H9 (cell line): ENCODE measurements around the gene CWC22. TPM values are rescaled to one million over a fixed set of nuclear protein-coding genes. Genes with fewer than 3 reads are reported as not detected.

Experiments
- DNase-seq: peaks from one replicate; pipeline ENCODE4 v3.0.0-alpha.2; 2017
- H2AFZ ChIP-seq: one replicate; pipeline ENCODE4 v1.6.1; 2013; ENCODE audit warnings: mild to moderate bottlenecking, low read length, control low read depth, moderate library complexity
- H2AK5ac ChIP-seq: 2 replicates; pipeline ENCODE4 v1.6.1; 2013; ENCODE audit warnings: low read length, control low read depth, mixed read lengths; ENCODE audit not compliant: insufficient read length
- H2BK120ac ChIP-seq: one replicate; pipeline ENCODE4 v1.6.1; 2013; ENCODE audit warnings: low read depth, mild to moderate bottlenecking, low read length, control low read depth, inconsistent platforms; ENCODE audit not compliant: poor library complexity, severe bottlenecking
- H2BK12ac ChIP-seq: 2 replicates; pipeline ENCODE4 v1.6.1; 2013; ENCODE audit warnings: low read length, control low read depth, mixed read lengths, low read depth; ENCODE audit not compliant: insufficient read length
- H2BK15ac ChIP-seq: 2 replicates; pipeline ENCODE4 v1.6.1; 2013; ENCODE audit warnings: low read depth, low read length, control low read depth
- H2BK20ac ChIP-seq: one replicate; pipeline ENCODE4 v1.6.1; 2013; ENCODE audit warnings: low read depth, mild to moderate bottlenecking, low read length, control low read depth, inconsistent platforms; ENCODE audit not compliant: poor library complexity, severe bottlenecking
- H2BK5ac ChIP-seq: 2 replicates; pipeline ENCODE4 v1.6.1; 2013; ENCODE audit warnings: low read length, control low read depth, mixed read lengths; ENCODE audit not compliant: insufficient read length
- H3K14ac ChIP-seq: 2 replicates; pipeline ENCODE4 v1.6.1; 2013; ENCODE audit warnings: low read length, control low read depth; ENCODE audit not compliant: insufficient read depth
- H3K18ac ChIP-seq: 2 replicates; pipeline ENCODE4 v1.6.1; 2013; ENCODE audit warnings: low read depth, mild to moderate bottlenecking, mixed read lengths, low read length, control low read depth; ENCODE audit not compliant: insufficient read length
- H3K23ac ChIP-seq: 2 replicates; pipeline ENCODE4 v1.6.1; 2013; ENCODE audit warnings: low read length, control low read depth, mixed read lengths, low read depth; ENCODE audit not compliant: insufficient read length
- H3K23me2 ChIP-seq: 2 replicates; pipeline ENCODE4 v1.6.1; 2013; ENCODE audit warnings: low read depth, mild to moderate bottlenecking, mixed read lengths, low read length, control low read depth; ENCODE audit not compliant: insufficient read length, poor library complexity, severe bottlenecking
- H3K27ac ChIP-seq: 2 replicates; pipeline ENCODE4 v1.5.1; 2013; ENCODE audit warnings: low read length, control low read depth, mixed read lengths, low read depth; ENCODE audit not compliant: insufficient read length
- H3K27me3 ChIP-seq: 2 replicates; pipeline ENCODE4 v1.6.1; 2013; ENCODE audit warnings: low read length, control low read depth, inconsistent platforms; ENCODE audit not compliant: insufficient read depth
- H3K4ac ChIP-seq: 2 replicates; pipeline ENCODE4 v1.6.1; 2013; ENCODE audit warnings: low read depth, mild to moderate bottlenecking, control low read depth, inconsistent platforms, low read length, moderate library complexity
- H3K4me1 ChIP-seq: 2 replicates; pipeline ENCODE4 v1.6.1; 2013; ENCODE audit warnings: low read length, control low read depth, inconsistent platforms; ENCODE audit not compliant: insufficient read depth
- H3K4me2 ChIP-seq: 2 replicates; pipeline ENCODE4 v1.6.1; 2013; ENCODE audit warnings: low read length, control low read depth, mixed read lengths; ENCODE audit not compliant: insufficient read length, insufficient read depth
- H3K56ac ChIP-seq: 2 replicates; pipeline ENCODE4 v1.6.1; 2013; ENCODE audit warnings: low read depth, mild to moderate bottlenecking, mixed read lengths, low read length, control low read depth; ENCODE audit not compliant: insufficient read length
- H3K79me1 ChIP-seq: 2 replicates; pipeline ENCODE4 v1.6.1; 2013; ENCODE audit warnings: low read depth, mild to moderate bottlenecking, moderate library complexity, low read length, control low read depth, inconsistent platforms; ENCODE audit not compliant: insufficient read depth, poor library complexity, severe bottlenecking
- H3K79me2 ChIP-seq: 2 replicates; pipeline ENCODE4 v1.6.1; 2013; ENCODE audit warnings: low read length, control low read depth, inconsistent platforms; ENCODE audit not compliant: insufficient read depth
- H3K9ac ChIP-seq: 2 replicates; pipeline ENCODE4 v1.6.1; 2013; ENCODE audit warnings: low read length, control low read depth, mixed read lengths; ENCODE audit not compliant: insufficient read length; ENCODE audit errors: extremely low read depth
- H3K9me3 ChIP-seq: one replicate; pipeline ENCODE4 v1.6.1; 2013; ENCODE audit warnings: low read depth, low read length, inconsistent platforms; ENCODE audit not compliant: control insufficient read depth
- H3T11ph ChIP-seq: one replicate; pipeline ENCODE4 v1.6.1; 2013; ENCODE audit warnings: mild to moderate bottlenecking, low read length, control low read depth, inconsistent platforms
- H4K20me1 ChIP-seq: one replicate; pipeline ENCODE4 v1.6.1; 2013; ENCODE audit not compliant: control insufficient read depth, insufficient read length, insufficient read depth
- H4K5ac ChIP-seq: 2 replicates; pipeline ENCODE4 v1.6.1; 2013; ENCODE audit warnings: low read depth, mild to moderate bottlenecking, mixed read lengths, low read length, control low read depth; ENCODE audit not compliant: insufficient read length
- H4K8ac ChIP-seq: replicated peaks from 2 replicates; pipeline ENCODE4 v1.6.1; 2013; ENCODE audit warnings: low read length, control low read depth, mixed read lengths, low read depth; ENCODE audit not compliant: insufficient read length
- H4K91ac ChIP-seq: 2 replicates; pipeline ENCODE4 v1.6.1; 2013; ENCODE audit warnings: low read depth, mild to moderate bottlenecking, moderate library complexity, mixed read lengths, low read length, control low read depth; ENCODE audit not compliant: insufficient read length
- H3K27ac Mint-ChIP-seq, 3 experiments: 2 replicates in 2 of 3; 3 replicates in 1 of 3; pipeline ENCODE4 v1.8.0; 2020 to 2021; ENCODE audit warnings: mixed read lengths in 3 of 3, mild to moderate bottlenecking in 1 of 3, moderate library complexity in 1 of 3
- H3K27me3 Mint-ChIP-seq: 2 replicates; pipeline ENCODE4 v1.8.0; 2021; ENCODE audit warnings: low read depth, mild to moderate bottlenecking, moderate library complexity, mixed read lengths
- H3K36me3 Mint-ChIP-seq, 3 experiments: 2 replicates in 2 of 3; 3 replicates in 1 of 3; pipeline ENCODE4 v1.8.0; 2020 to 2021; ENCODE audit warnings: low read depth in 3 of 3, mixed read lengths in 3 of 3; ENCODE audit not compliant: insufficient read depth in 1 of 3
- H3K4me1 Mint-ChIP-seq, 2 experiments: 2 replicates each; pipeline ENCODE4 v1.8.0; 2020; ENCODE audit warnings: mixed read lengths in 2 of 2
- H3K4me3 Mint-ChIP-seq, 2 experiments: 2 replicates in 1 of 2; 3 replicates in 1 of 2; pipeline ENCODE4 v1.8.0; 2020 to 2021; ENCODE audit warnings: mild to moderate bottlenecking in 2 of 2, mixed read lengths in 2 of 2, moderate library complexity in 1 of 2
- H3K9me3 Mint-ChIP-seq, 2 experiments: 2 replicates in 1 of 2; 3 replicates in 1 of 2; pipeline ENCODE4 v1.8.0; 2020; ENCODE audit warnings: mild to moderate bottlenecking in 2 of 2, mixed read lengths in 2 of 2, moderate library complexity in 1 of 2
- CTCF ChIP-seq: fragments of 200-600 bp; sonication (generic); conservative IDR thresholded peaks from 3 replicates; pipeline ENCODE4 v1.8.0; 2021; ENCODE audit warnings: antibody characterized with exemption, mild to moderate bottlenecking
- whole genome bisulfite sequencing: extraction: QIAGEN DNeasy Blood & Tissue Kit; methylation state at CpG from one replicate; pipeline ENCODE4 v1.1.7; 2013; ENCODE audit warnings: missing lambda C conversion rate, low lambda C conversion rate, mixed read lengths; ENCODE audit not compliant: insufficient read length; ENCODE audit errors: extremely low coverage; 5-methylcytosine and 5-hydroxymethylcytosine counted together
- total RNA-seq: library from RNA; stranded (reverse); gene quantifications from 2 replicates; pipeline ENCODE4 v1.2.1, GENCODE V29; 2021

Gene CWC22
- total RNA-seq, 1 experiment from 2014 or later: 43.4 TPM

GRCh38 chr2:179983250-179983932 is 23.7 kb downstream of the CWC22 start:
- Mint-ChIP-seq H3K27me3 (no peaks in the 10 kb centered on the region), H3K4me1 (peaks cover 5 to 10% of the 10 kb centered on the region in 2 experiments; a peak in 1 of 4 replicates), H3K9me3 (no peaks in the 10 kb centered on the region), H3K36me3 (peaks cover 39 to 81% (median 73%) of the 10 kb centered on the region in 3 experiments), H3K27ac (no peak overlapping the region), H3K4me3 (no peak overlapping the region)
- Histone ChIP-seq H4K8ac (no peak overlapping the region), H3K23ac (no peak overlapping the region), H3K27me3 (no peaks in the 10 kb centered on the region), H4K91ac (no peak overlapping the region), H3K79me1 (no peaks in the 10 kb centered on the region), H3K9me3 (no peaks in the 10 kb centered on the region), H2BK15ac (no peak overlapping the region), H3K14ac (no peak overlapping the region), H2AK5ac (no peak overlapping the region), H2AFZ (no peak overlapping the region), H3K27ac (no peak overlapping the region), H3K4me2 (no peak overlapping the region), H3K79me2 (no peaks in the 10 kb centered on the region), H2BK120ac (no peak overlapping the region), H3K9ac (no peak overlapping the region), H2BK20ac (no peak overlapping the region), H3T11ph (no peak overlapping the region), H2BK5ac (no peak overlapping the region), H3K23me2 (no peaks in the 10 kb centered on the region), H2BK12ac (no peak overlapping the region), H3K4me1 (no peaks in the 10 kb centered on the region), H3K56ac (no peak overlapping the region), H4K20me1 (no peaks in the 10 kb centered on the region), H3K18ac (no peak overlapping the region), H3K4ac (no peak overlapping the region), H4K5ac (no peak overlapping the region)
- WGBS: no CpG with 5 or more reads among the region's 1 CpG
- DNase-seq: no peak
- no peak for TF ChIP-seq CTCF
